ENCODE measurements around the gene MLXIP.

Gene MLXIP

GRCh38 chr12:122097927-122098756, 19.6 kb downstream of the MLXIP start:
- no peak overlapping the region for H3K4me2 ChIP-seq (ENCODE audit: low read depth, low read length, poor library complexity, severe bottlenecking)
- no peaks in the 10 kb centered on the region for H4K20me1 ChIP-seq (ENCODE audit: low read depth, low read length)
- no peaks in the 10 kb centered on the region for H3K27me3 ChIP-seq (ENCODE audit: low read length)
- H3K79me2 ChIP-seq (ENCODE audit: insufficient read depth, low read length) = peaks cover 76% of the 10 kb centered on the region
- H3K9me2 ChIP-seq (replicated peaks; ENCODE audit: insufficient read depth, low read length) = no peaks in the 10 kb centered on the region
- no peak overlapping the region for H3K4me3 ChIP-seq (ENCODE audit: insufficient read depth, low read length, poor library complexity, severe bottlenecking)
- TF ChIP-seq, protein P1, sequence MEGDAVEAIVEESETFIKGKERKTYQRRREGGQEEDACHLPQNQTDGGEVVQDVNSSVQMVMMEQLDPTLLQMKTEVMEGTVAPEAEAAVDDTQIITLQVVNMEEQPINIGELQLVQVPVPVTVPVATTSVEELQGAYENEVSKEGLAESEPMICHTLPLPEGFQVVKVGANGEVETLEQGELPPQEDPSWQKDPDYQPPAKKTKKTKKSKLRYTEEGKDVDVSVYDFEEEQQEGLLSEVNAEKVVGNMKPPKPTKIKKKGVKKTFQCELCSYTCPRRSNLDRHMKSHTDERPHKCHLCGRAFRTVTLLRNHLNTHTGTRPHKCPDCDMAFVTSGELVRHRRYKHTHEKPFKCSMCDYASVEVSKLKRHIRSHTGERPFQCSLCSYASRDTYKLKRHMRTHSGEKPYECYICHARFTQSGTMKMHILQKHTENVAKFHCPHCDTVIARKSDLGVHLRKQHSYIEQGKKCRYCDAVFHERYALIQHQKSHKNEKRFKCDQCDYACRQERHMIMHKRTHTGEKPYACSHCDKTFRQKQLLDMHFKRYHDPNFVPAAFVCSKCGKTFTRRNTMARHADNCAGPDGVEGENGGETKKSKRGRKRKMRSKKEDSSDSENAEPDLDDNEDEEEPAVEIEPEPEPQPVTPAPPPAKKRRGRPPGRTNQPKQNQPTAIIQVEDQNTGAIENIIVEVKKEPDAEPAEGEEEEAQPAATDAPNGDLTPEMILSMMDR (IDR thresholded peaks at IDR 0.05; ENCODE audit: insufficient read depth, low read length, poor library complexity, severe bottlenecking) = no peak
- H3F3A ChIP-seq (ENCODE audit: insufficient read depth) = peaks cover 9% of the 10 kb centered on the region
- no peak overlapping the region for H2AFZ ChIP-seq (ENCODE audit: low read depth, low read length, severe bottlenecking)
- no peaks in the 10 kb centered on the region for H3K9me3 ChIP-seq (ENCODE audit: insufficient read depth, low read length)
- H3K27ac ChIP-seq (ENCODE audit: low read depth, low read length) = no peak overlapping the region
- no peaks in the 10 kb centered on the region for H3K36me3 ChIP-seq (ENCODE audit: low read length)
- H3K9ac ChIP-seq (ENCODE audit: low read length) = no peak overlapping the region

- H4K20me1 ChIP-seq (ENCODE audit: low read depth, low read length) = no peaks in the 10 kb centered on the region
- no peak overlapping the region for H3K4me3 ChIP-seq (ENCODE audit: insufficient read depth, low read length, poor library complexity, severe bottlenecking)
- no peak overlapping the region for H3K9ac ChIP-seq (ENCODE audit: low read length)
Measured at GRCh38 chr12:122099280-122099749, 20.8 kb downstream of the MLXIP start.

DNA sequence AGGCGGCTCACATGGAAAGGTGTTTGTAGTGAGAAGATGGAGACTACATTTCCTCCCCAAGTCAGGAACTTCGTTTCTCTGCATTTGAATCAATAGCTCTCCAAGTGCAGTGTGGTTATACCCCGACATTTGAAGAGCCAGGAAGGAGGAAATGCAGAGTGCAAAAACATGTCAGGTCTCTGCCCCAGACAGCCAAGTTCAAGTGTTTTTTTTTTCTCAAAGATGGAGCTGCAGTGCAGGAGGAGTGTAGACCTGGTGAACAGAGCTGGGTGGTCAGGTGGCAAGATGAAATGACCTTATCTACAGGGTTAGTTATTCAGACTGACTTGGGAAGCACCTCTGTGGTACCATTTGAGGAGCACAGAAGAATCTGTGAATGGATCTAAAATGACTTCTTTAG, 21.3 kb downstream of the MLXIP start:
- H3K27me3 ChIP-seq (ENCODE audit: low read length) = no peaks in the 10 kb centered on the region
- no peak overlapping the region for H3K4me2 ChIP-seq (ENCODE audit: low read depth, low read length, poor library complexity, severe bottlenecking)
- no peaks in the 10 kb centered on the region for H3K36me3 ChIP-seq (ENCODE audit: low read length)
- H2AFZ ChIP-seq (ENCODE audit: low read depth, low read length, severe bottlenecking) = no peak overlapping the region
- no peak overlapping the region for H3K9ac ChIP-seq (ENCODE audit: low read length)
- H3K79me2 ChIP-seq (ENCODE audit: insufficient read depth, low read length) = peaks cover 73% of the 10 kb centered on the region
- peaks cover 9% of the 10 kb centered on the region for H3F3A ChIP-seq (ENCODE audit: insufficient read depth)
- no peak for TF ChIP-seq EZH2phosphoT487 (conservative IDR thresholded peaks at IDR 0.05; ENCODE audit: low read length)
- TF ChIP-seq, protein P1 (IDR thresholded peaks at IDR 0.05; ENCODE audit: insufficient read depth, low read length, poor library complexity, severe bottlenecking) = no peak
- no peak overlapping the region for H3K4me3 ChIP-seq (ENCODE audit: insufficient read depth, low read length, poor library complexity, severe bottlenecking)
- H3K9me2 ChIP-seq (replicated peaks; ENCODE audit: insufficient read depth, low read length) = no peaks in the 10 kb centered on the region
- H4K20me1 ChIP-seq (ENCODE audit: low read depth, low read length) = no peaks in the 10 kb centered on the region; the same call in 1 of the 2 replicates
- H3K27ac ChIP-seq (ENCODE audit: low read depth, low read length) = no peak overlapping the region
- no peaks in the 10 kb centered on the region for H3K9me3 ChIP-seq (ENCODE audit: insufficient read depth, low read length)

More at GRCh38 chr12:122099280-122099749, 20.8 kb downstream of the MLXIP start:
- TF ChIP-seq, protein P1 (IDR thresholded peaks at IDR 0.05; ENCODE audit: insufficient read depth, low read length, poor library complexity, severe bottlenecking) = no peak
- TF ChIP-seq EZH2phosphoT487 (conservative IDR thresholded peaks at IDR 0.05; ENCODE audit: low read length) = no peak
- Histone ChIP-seq H3K79me2 (ENCODE audit: insufficient read depth, low read length) (peaks cover 75% of the 10 kb centered on the region), H3K27me3 (ENCODE audit: low read length) (no peaks in the 10 kb centered on the region), H3F3A (ENCODE audit: insufficient read depth) (peaks cover 9% of the 10 kb centered on the region), H3K9me3 (ENCODE audit: insufficient read depth, low read length) (no peaks in the 10 kb centered on the region), H3K4me2 (ENCODE audit: low read depth, low read length, poor library complexity, severe bottlenecking) (no peak overlapping the region), H3K9me2 (replicated peaks; ENCODE audit: insufficient read depth, low read length) (no peaks in the 10 kb centered on the region), H2AFZ (ENCODE audit: low read depth, low read length, severe bottlenecking) (no peak overlapping the region), H3K27ac (ENCODE audit: low read depth, low read length) (no peak overlapping the region), H3K36me3 (ENCODE audit: low read length) (no peaks in the 10 kb centered on the region)
